Trophoblast cell (in vitro differentiated cells and primary cell): ENCODE measurements around the gene CYSLTR2.
A peak's percentile ranks its signal among the peaks of the same experiment; 100 is the strongest.

Source experiments
- DNase-seq, 2 donors: peaks; one replicate each; pipeline ENCODE4 v3.0.0-alpha.2; 2016
- H2AFZ ChIP-seq: 2 replicates; pipeline ENCODE4 v1.6.1; 2013; ENCODE audit warnings: low read length, moderate library complexity, mild to moderate bottlenecking; ENCODE audit not compliant: insufficient read depth, poor library complexity
- H2AK5ac ChIP-seq: 2 replicates; pipeline ENCODE4 v1.6.1; 2013; ENCODE audit warnings: mild to moderate bottlenecking, low read length
- H2BK120ac ChIP-seq: 2 replicates; pipeline ENCODE4 v1.6.1; 2013; ENCODE audit warnings: low read length, mild to moderate bottlenecking, moderate library complexity; ENCODE audit not compliant: insufficient read depth, poor library complexity
- H2BK12ac ChIP-seq: 2 replicates; pipeline ENCODE4 v1.6.1; 2013; ENCODE audit warnings: mild to moderate bottlenecking, low read length, moderate library complexity
- H2BK5ac ChIP-seq: 2 replicates; pipeline ENCODE4 v1.6.1; 2013; ENCODE audit warnings: low read length, low read depth, moderate library complexity, mild to moderate bottlenecking; ENCODE audit not compliant: poor library complexity
- H3K14ac ChIP-seq: 2 replicates; pipeline ENCODE4 v1.6.1; 2013; ENCODE audit warnings: mild to moderate bottlenecking, low read length
- H3K18ac ChIP-seq: 2 replicates; pipeline ENCODE4 v1.6.1; 2013; ENCODE audit warnings: mild to moderate bottlenecking, low read length
- H3K23ac ChIP-seq: 2 replicates; pipeline ENCODE4 v1.6.1; 2013; ENCODE audit warnings: low read length
- H3K27ac ChIP-seq: 2 replicates; pipeline ENCODE4 v1.5.1; 2013; ENCODE audit warnings: low read depth, mild to moderate bottlenecking, inconsistent platforms, low read length, moderate library complexity
- H3K27me3 ChIP-seq: 2 replicates; pipeline ENCODE4 v1.6.1; 2013; ENCODE audit warnings: inconsistent platforms, mild to moderate bottlenecking, low read length, moderate library complexity; ENCODE audit not compliant: insufficient read depth
- H3K36me3 ChIP-seq, 2 experiments: 1 replicate in 1 of 2; 2 replicates in 1 of 2; pipeline ENCODE4 v1.6.1; 2013; ENCODE audit warnings: low read length in 2 of 2, mild to moderate bottlenecking in 2 of 2, moderate library complexity in 1 of 2; ENCODE audit not compliant: insufficient read depth in 2 of 2, control insufficient read depth in 1 of 2
- H3K4ac ChIP-seq: 2 replicates; pipeline ENCODE4 v1.6.1; 2013; ENCODE audit warnings: low read depth, mild to moderate bottlenecking, low read length, moderate library complexity
- H3K4me1 ChIP-seq, 2 experiments: 1 replicate in 1 of 2; 2 replicates in 1 of 2; pipeline ENCODE4 v1.6.1; 2013; ENCODE audit warnings: low read length in 2 of 2, mild to moderate bottlenecking in 2 of 2, moderate library complexity in 1 of 2; ENCODE audit not compliant: insufficient read depth in 2 of 2, control insufficient read depth in 1 of 2
- H3K4me2 ChIP-seq: 2 replicates; pipeline ENCODE4 v1.6.1; 2013; ENCODE audit warnings: inconsistent platforms, mild to moderate bottlenecking, low read length, moderate library complexity
- H3K4me3 ChIP-seq: 2 replicates; pipeline ENCODE4 v1.5.1; 2013; ENCODE audit warnings: mild to moderate bottlenecking, low read depth, low read length, inconsistent platforms
- H3K79me1 ChIP-seq: one replicate; pipeline ENCODE4 v1.6.1; 2013; ENCODE audit warnings: low read length
- H3K79me2 ChIP-seq: 2 replicates; pipeline ENCODE4 v1.6.1; 2013; ENCODE audit warnings: low read length, mild to moderate bottlenecking; ENCODE audit not compliant: control insufficient read depth, insufficient read depth, poor library complexity
- H3K9ac ChIP-seq: 2 replicates; pipeline ENCODE4 v1.6.1; 2013; ENCODE audit warnings: mild to moderate bottlenecking, low read length
- H3K9me3 ChIP-seq: 2 replicates; pipeline ENCODE4 v1.6.1; 2013; ENCODE audit warnings: low read depth, mild to moderate bottlenecking, control low read depth, inconsistent platforms, low read length; ENCODE audit not compliant: insufficient read depth
- H4K12ac ChIP-seq: 2 replicates; pipeline ENCODE4 v1.6.1; 2013; ENCODE audit warnings: low read depth, mild to moderate bottlenecking, low read length, moderate library complexity
- H4K8ac ChIP-seq: 2 replicates; pipeline ENCODE4 v1.6.1; 2013; ENCODE audit warnings: low read depth, mild to moderate bottlenecking, low read length, moderate library complexity
- H4K91ac ChIP-seq: one replicate; pipeline ENCODE4 v1.6.1; 2013; ENCODE audit warnings: low read depth, mild to moderate bottlenecking, low read length, moderate library complexity
- WGBS: extraction: QIAGEN DNeasy Blood & Tissue Kit; methylation state at CpG from one replicate; pipeline ENCODE4 v1.1.7; 2013; ENCODE audit warnings: missing lambda C conversion rate; ENCODE audit not compliant: insufficient read length, insufficient coverage; ENCODE audit errors: extremely low coverage; 5-methylcytosine and 5-hydroxymethylcytosine counted together

Gene CYSLTR2

GRCh38 chr13:48675247-48675646 lies 21.5 kb downstream of the CYSLTR2 start:
- Histone ChIP-seq H2BK5ac (no peak overlapping the region), H3K4me3 (no peak overlapping the region), H3K4me2 (no peak overlapping the region), H2AK5ac (no peak overlapping the region), H4K8ac (no peak overlapping the region), H3K9ac (no peak overlapping the region), H2BK12ac (no peak overlapping the region), H3K23ac (no peak overlapping the region), H2AFZ (no peak overlapping the region), H3K36me3 (peaks cover 0 to 1% of the 10 kb centered on the region in 2 experiments), H3K4ac (no peak overlapping the region), H3K79me2 (no peaks in the 10 kb centered on the region), H3K14ac (no peak overlapping the region), H3K27ac (no peak overlapping the region), H4K91ac (no peak overlapping the region), H2BK120ac (no peak overlapping the region), H3K27me3 (no peaks in the 10 kb centered on the region), H3K79me1 (no peaks in the 10 kb centered on the region), H3K9me3 (no peaks in the 10 kb centered on the region), H3K18ac (no peak overlapping the region), H4K12ac (no peak overlapping the region), H3K4me1 (peaks cover 0 to 3% of the 10 kb centered on the region in 2 experiments)
- no peak for DNase-seq
- WGBS: no CpG with 5 or more reads among the region's 1 CpG

- Histone ChIP-seq H3K9me3 (no peaks in the 10 kb centered on the region), H2BK120ac (no peak overlapping the region), H3K79me1 (no peaks in the 10 kb centered on the region), H3K27ac (no peak overlapping the region), H3K79me2 (no peaks in the 10 kb centered on the region), H4K8ac (no peak overlapping the region), H3K36me3 (peaks cover 0 to 1% of the 10 kb centered on the region in 2 experiments), H3K4me1 (peaks cover 0 to 3% of the 10 kb centered on the region in 2 experiments), H3K4me2 (no peak overlapping the region), H3K23ac (no peak overlapping the region), H3K14ac (no peak overlapping the region), H3K4ac (no peak overlapping the region), H3K18ac (no peak overlapping the region), H2BK12ac (no peak overlapping the region), H3K4me3 (no peak overlapping the region), H2AFZ (no peak overlapping the region), H2BK5ac (no peak overlapping the region), H3K9ac (no peak overlapping the region), H4K12ac (no peak overlapping the region), H4K91ac (no peak overlapping the region), H2AK5ac (no peak overlapping the region), H3K27me3 (no peaks in the 10 kb centered on the region)
- WGBS: no CpG with 5 or more reads among the region's 3 CpGs
- DNase-seq: no peak
These were observed 24.6 kb downstream of the CYSLTR2 start for GRCh38 chr13:48678316-48678715.

GRCh38 chr13:48679941-48680680 lies 26.4 kb downstream of the CYSLTR2 start:
- H2AFZ ChIP-seq: no peak overlapping the region
- DNase-seq: peak; percentile 89 to 98
- H3K36me3 ChIP-seq: peaks cover 0 to 1% of the 10 kb centered on the region in 2 experiments
- H2BK120ac ChIP-seq: no peak overlapping the region
- H4K8ac ChIP-seq: no peak overlapping the region
- H2AK5ac ChIP-seq: no peak overlapping the region
- H3K23ac ChIP-seq: no peak overlapping the region
- no peak overlapping the region for H4K12ac ChIP-seq
- no peaks in the 10 kb centered on the region for H3K9me3 ChIP-seq
- no peak overlapping the region for H3K14ac ChIP-seq
- no peak overlapping the region for H3K27ac ChIP-seq
- H3K4me3 ChIP-seq: no peak overlapping the region
- no peak overlapping the region for H2BK12ac ChIP-seq
- peaks cover 0 to 3% of the 10 kb centered on the region in 2 experiments for H3K4me1 ChIP-seq
- H3K9ac ChIP-seq: no peak overlapping the region
- H4K91ac ChIP-seq: no peak overlapping the region
- H3K4me2 ChIP-seq: no peak overlapping the region
- H3K4ac ChIP-seq: no peak overlapping the region
- no peak overlapping the region for H3K18ac ChIP-seq
- H3K27me3 ChIP-seq: no peaks in the 10 kb centered on the region
- no peak overlapping the region for H2BK5ac ChIP-seq
- no peaks in the 10 kb centered on the region for H3K79me1 ChIP-seq
- H3K79me2 ChIP-seq: no peaks in the 10 kb centered on the region
- no CpG with 5 or more reads among the region's 10 CpGs for WGBS

DNA sequence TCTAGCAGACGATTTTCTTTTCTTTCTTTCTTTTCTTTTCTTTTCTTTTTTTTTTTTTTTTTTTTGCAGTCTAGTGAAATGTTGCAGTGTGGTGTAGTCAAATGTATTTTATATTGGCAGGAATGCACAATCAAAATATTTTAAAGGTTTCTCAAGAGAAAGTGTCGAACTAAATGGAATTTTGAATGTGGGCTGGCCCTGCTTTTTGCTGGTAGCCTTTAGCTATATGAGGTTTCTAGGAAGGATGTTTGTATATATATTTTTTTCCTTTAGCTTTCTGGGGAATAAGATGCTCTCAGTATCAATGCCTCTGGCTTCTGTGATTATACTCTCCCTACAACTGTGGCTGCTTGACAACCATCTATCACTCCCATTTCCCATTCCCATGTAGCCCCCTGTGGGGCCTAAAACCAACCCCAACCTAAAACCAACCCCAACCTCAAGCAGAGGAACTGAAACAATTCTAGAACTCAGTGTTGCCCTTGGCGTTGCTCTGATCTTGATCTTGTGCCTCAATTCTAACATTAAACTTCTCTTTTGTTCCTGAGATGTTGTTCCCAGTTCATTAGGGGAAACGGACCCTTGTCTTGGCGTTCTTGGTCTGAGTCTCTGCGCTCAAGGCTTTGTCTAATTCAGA lies 27.1 kb downstream of the CYSLTR2 start:
- Histone ChIP-seq H4K8ac (no peak overlapping the region), H3K4me2 (no peak overlapping the region), H3K4me1 (peaks cover 0 to 3% of the 10 kb centered on the region in 2 experiments), H2BK120ac (no peak overlapping the region), H3K79me1 (no peaks in the 10 kb centered on the region), H3K18ac (no peak overlapping the region), H3K14ac (no peak overlapping the region), H2BK12ac (no peak overlapping the region), H3K27ac (no peak overlapping the region), H4K91ac (no peak overlapping the region), H3K9ac (no peak overlapping the region), H2BK5ac (no peak overlapping the region), H3K4ac (no peak overlapping the region), H4K12ac (no peak overlapping the region), H3K23ac (no peak overlapping the region), H2AK5ac (no peak overlapping the region), H2AFZ (no peak overlapping the region), H3K9me3 (no peaks in the 10 kb centered on the region), H3K36me3 (no peaks in the 10 kb centered on the region), H3K79me2 (no peaks in the 10 kb centered on the region), H3K27me3 (no peaks in the 10 kb centered on the region), H3K4me3 (no peak overlapping the region)
- peak in 1 of 2 donors; percentile 62 for DNase-seq
- no CpG with 5 or more reads among the region's 6 CpGs for WGBS
